Spleen (tissue), 11 donors: ENCODE data around the gene RSPRY1. TPM values are rescaled to one million over a fixed set of nuclear protein-coding genes. Genes with fewer than 3 reads are reported as not detected.

Experiments
- DNase-seq: peaks from one replicate; pipeline ENCODE4 v3.0.0-alpha.2; 2020
- H3K27ac ChIP-seq, 8 donors: fragments of 200-600 bp; sonication (generic) in 7 of 8; 1 replicate in 4 of 8; 2 replicates in 4 of 8; pipeline versions ENCODE4 v1.5.0 to v1.8.0; 2016 to 2021; ENCODE audit warnings: inconsistent platforms in 4 of 8, mild to moderate bottlenecking in 4 of 8, moderate library complexity in 1 of 8
- H3K27me3 ChIP-seq, 7 donors: fragments of 200-600 bp; sonication (generic) in 6 of 7; replicated peaks in 1 of 7; 1 replicate in 4 of 7; 2 replicates in 3 of 7; pipeline versions ENCODE4 v1.5.0 to v1.8.0; 2016 to 2021; ENCODE audit warnings: inconsistent platforms in 3 of 7, mild to moderate bottlenecking in 1 of 7
- H3K36me3 ChIP-seq, 6 donors: fragments of 200-600 bp; sonication (generic) in 5 of 6; 1 replicate in 4 of 6; 2 replicates in 2 of 6; pipeline versions ENCODE4 v1.5.0 to v1.8.0; 2016 to 2021; ENCODE audit warnings: inconsistent platforms in 2 of 6
- H3K4me1 ChIP-seq, 6 donors: fragments of 200-600 bp; sonication (generic) in 5 of 6; 1 replicate in 3 of 6; 2 replicates in 3 of 6; pipeline versions ENCODE4 v1.5.0 to v1.8.0; 2016 to 2021; ENCODE audit warnings: inconsistent platforms in 3 of 6
- H3K4me3 ChIP-seq, 8 donors: fragments of 200-600 bp; sonication (generic) in 7 of 8; 1 replicate in 4 of 8; 2 replicates in 4 of 8; pipeline versions ENCODE4 v1.5.0 to v1.8.0; 2016 to 2021; ENCODE audit warnings: inconsistent platforms in 4 of 8, mild to moderate bottlenecking in 4 of 8, moderate library complexity in 2 of 8
- H3K9me3 ChIP-seq, 8 donors: fragments of 200-600 bp; sonication (generic) in 7 of 8; 1 replicate in 4 of 8; 2 replicates in 4 of 8; pipeline versions ENCODE4 v1.5.0 to v1.8.0; 2016 to 2021; ENCODE audit warnings: inconsistent platforms in 4 of 8
- POLR2A ChIP-seq, 3 donors: fragments of 450-650 bp; IDR thresholded peaks; one replicate each; pipeline ENCODE4 v1.5.1; 2017; ENCODE audit warnings: antibody characterized with exemption in 3 of 3, mild to moderate bottlenecking in 1 of 3
- POLR2AphosphoS5 ChIP-seq, 3 donors: sonication (generic); formaldehyde crosslinking; IDR thresholded peaks; one replicate each; pipeline ENCODE4 v1.5.1; 2017; ENCODE audit warnings: antibody characterized with exemption in 3 of 3
- WGBS, 5 donors: extraction: QIAGEN DNeasy Blood & Tissue Kit in 3 of 5; methylation state at CpG; one replicate each; pipeline versions ENCODE4 v1.1.5 to v1.1.7; 2013 to 2018; 5-methylcytosine and 5-hydroxymethylcytosine counted together
- intact Hi-C: fragments of 100-400 bp; cut with DNase I; formaldehyde crosslinking; loops from one replicate; pipeline ENCODE4 v1.15.0; 2023; ENCODE audit warnings: low total_unique reads
- polyA plus RNA-seq, 3 donors: library from polyadenylated mRNA; stranded (reverse); fragments of 200-250 nt; gene quantifications; one replicate each; pipeline ENCODE4 v1.2.1, GENCODE V29; 2013
- total RNA-seq, 7 donors: library from RNA; depleted of rRNA in 3 of 7; stranded (reverse); fragments of >200 nt in 3 of 7; fragmentation: NEBNext Ultra II Directional in 4 of 7; extraction: Animal tissue kit (Norgen Biotek cat#: 25700) in 4 of 7; gene quantifications; one replicate each; pipeline versions ENCODE4 v1.1.0 to v1.2.1, GENCODE V29; 2016 to 2021
- TF ChIP-seq, protein P1 (sequence below), 11 experiments: fragments of 200-600 bp in 7 of 11; fragments of 450-650 bp in 4 of 11; sonication (generic) in 4 of 11; IDR thresholded peaks in 8 of 11; conservative IDR thresholded peaks in 3 of 11; 1 replicate in 7 of 11; 2 replicates in 4 of 11; pipeline versions ENCODE4 v1.4.0 to v1.8.0; 2016 to 2021; ENCODE audit warnings: antibody characterized with exemption in 11 of 11, inconsistent platforms in 4 of 11, mild to moderate bottlenecking in 1 of 11
- donor health status: healthy with polysubstance abuse.
- donor health status: DM: no; HTN: no; CAD: no; lungs with moderate emphysema.
- donor health status: DM: no; HTN: no; CAD: no.
- donor health status: Bipolar disorder and iron deficiency.
- donor health status: healthy.
- donor health status: DM: no; HTN: no; CAD: no.
- donor health status: DM: yes; HTN: yes; CAD: no.

The RSPRY1 gene
- total and polyA plus RNA-seq, 10 donors: 7.3 to 38.8 (median 29.4) TPM

DNA sequence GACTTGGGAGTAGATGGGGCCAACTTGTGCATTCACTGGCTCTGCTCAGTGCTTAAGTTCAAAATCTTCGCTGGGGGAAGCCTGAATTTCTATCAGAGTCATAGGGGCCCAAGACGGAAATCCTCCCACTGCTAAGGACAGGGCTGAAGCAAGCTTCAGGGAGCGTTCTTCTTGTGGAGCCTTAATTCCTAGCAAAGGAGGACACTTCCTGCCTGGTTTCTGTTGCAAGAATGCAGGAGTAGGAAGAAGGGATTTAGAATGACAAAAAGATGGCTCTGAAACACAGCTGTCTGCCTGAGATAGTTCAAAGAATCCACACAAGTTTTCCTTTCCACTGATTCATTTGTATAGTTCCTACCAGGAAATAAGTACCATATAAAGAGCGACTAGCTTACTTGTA lies 26.7 kb upstream of the RSPRY1 start:
- Histone ChIP-seq H3K27me3 (no peaks in the 10 kb centered on the region), H3K9me3 (no peaks in the 10 kb centered on the region), H3K36me3 (peaks cover 0 to 100% (median 52%) of the 10 kb centered on the region in 6 donors), H3K4me3 (no peak overlapping the region), H3K4me1 (peaks cover 0 to 49% (median 8%) of the 10 kb centered on the region in 6 donors), H3K27ac (peak overlapping the region in 2 of 8 donors; percentile 19 to 40)
- no peak for DNase-seq
- intact Hi-C loops: no loop called here
- TF ChIP-seq POLR2A (IDR thresholded peaks at IDR 0.05): no peak
- TF ChIP-seq, protein P1, sequence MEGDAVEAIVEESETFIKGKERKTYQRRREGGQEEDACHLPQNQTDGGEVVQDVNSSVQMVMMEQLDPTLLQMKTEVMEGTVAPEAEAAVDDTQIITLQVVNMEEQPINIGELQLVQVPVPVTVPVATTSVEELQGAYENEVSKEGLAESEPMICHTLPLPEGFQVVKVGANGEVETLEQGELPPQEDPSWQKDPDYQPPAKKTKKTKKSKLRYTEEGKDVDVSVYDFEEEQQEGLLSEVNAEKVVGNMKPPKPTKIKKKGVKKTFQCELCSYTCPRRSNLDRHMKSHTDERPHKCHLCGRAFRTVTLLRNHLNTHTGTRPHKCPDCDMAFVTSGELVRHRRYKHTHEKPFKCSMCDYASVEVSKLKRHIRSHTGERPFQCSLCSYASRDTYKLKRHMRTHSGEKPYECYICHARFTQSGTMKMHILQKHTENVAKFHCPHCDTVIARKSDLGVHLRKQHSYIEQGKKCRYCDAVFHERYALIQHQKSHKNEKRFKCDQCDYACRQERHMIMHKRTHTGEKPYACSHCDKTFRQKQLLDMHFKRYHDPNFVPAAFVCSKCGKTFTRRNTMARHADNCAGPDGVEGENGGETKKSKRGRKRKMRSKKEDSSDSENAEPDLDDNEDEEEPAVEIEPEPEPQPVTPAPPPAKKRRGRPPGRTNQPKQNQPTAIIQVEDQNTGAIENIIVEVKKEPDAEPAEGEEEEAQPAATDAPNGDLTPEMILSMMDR (IDR thresholded peaks at IDR 0.05 in 8 of 11, conservative IDR thresholded peaks at IDR 0.05 in 3 of 11): no peak
- TF ChIP-seq POLR2AphosphoS5 (IDR thresholded peaks at IDR 0.05): no peak
- 67 to 89% (median 78%) methylated on average over 4 of the region's 4 CpGs for WGBS, 5 donors

DNA sequence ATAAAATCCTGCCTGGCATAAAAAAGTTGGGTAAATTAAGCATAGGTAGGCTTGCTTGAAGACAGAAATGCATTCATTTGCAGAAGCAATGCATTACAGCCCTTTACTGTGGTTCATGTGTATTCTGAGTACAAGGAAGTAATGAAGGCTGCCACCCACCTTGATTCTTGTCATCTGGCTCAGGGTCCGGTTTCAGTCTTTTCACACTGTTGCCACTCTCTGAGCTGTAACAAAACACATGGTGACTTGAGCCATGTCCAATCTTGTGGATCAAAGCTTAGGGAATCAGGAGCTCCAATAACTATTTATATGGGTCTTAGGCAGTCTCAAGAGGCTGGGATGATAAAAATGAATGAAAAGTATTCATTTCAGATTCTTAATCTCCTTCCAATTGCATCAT lies 22.3 kb upstream of the RSPRY1 start:
- DNase-seq: no peak
- Histone ChIP-seq H3K9me3 (no peaks in the 10 kb centered on the region), H3K27me3 (no peaks in the 10 kb centered on the region), H3K4me1 (peaks cover 0 to 50% (median 28%) of the 10 kb centered on the region in 6 donors), H3K4me3 (no peak overlapping the region), H3K27ac (no peak overlapping the region), H3K36me3 (peaks cover 0 to 94% (median 54%) of the 10 kb centered on the region in 6 donors)
- TF ChIP-seq, protein P1 (IDR thresholded peaks at IDR 0.05 in 8 of 11, conservative IDR thresholded peaks at IDR 0.05 in 3 of 11): no peak
- TF ChIP-seq POLR2AphosphoS5 (IDR thresholded peaks at IDR 0.05) (no peak), POLR2A (IDR thresholded peaks at IDR 0.05) (no peak)
- WGBS, 5 donors: 55 to 91% (median 80%) methylated on average over 1 of the region's 1 CpG
- intact Hi-C loops: loop anchor here (10.0 kb wide), 1 partner anchor 79 kb away; no protein-coding TSS in a partner anchor

DNA sequence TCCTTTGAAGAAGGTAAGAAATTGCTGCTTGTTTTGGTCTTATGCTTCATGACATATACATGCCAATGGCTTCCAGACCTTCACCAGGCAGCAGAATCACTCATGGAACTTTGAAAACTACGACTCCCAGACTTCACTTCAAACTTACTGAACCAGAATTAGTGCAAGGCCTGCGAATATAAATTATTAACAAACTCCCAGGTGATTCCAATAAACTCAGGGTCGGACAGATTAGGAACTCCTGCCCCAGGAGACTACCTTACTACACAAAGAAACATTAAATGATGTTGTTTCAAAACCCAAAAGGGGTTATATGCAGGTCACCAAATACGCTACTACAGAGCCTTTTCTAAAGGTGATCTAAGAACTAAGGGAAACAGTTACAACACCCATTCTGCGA lies 20.6 kb upstream of the RSPRY1 start:
- TF ChIP-seq, protein P1 (IDR thresholded peaks at IDR 0.05 in 8 of 11, conservative IDR thresholded peaks at IDR 0.05 in 3 of 11): no peak
- TF ChIP-seq POLR2AphosphoS5 (IDR thresholded peaks at IDR 0.05) (no peak), POLR2A (IDR thresholded peaks at IDR 0.05) (no peak)
- no peak for DNase-seq
- H3K36me3 ChIP-seq: peaks cover 0 to 94% (median 65%) of the 10 kb centered on the region in 6 donors
- H3K4me1 ChIP-seq: peaks cover 0 to 39% (median 25%) of the 10 kb centered on the region in 6 donors
- no peaks in the 10 kb centered on the region for H3K9me3 ChIP-seq
- H3K27ac ChIP-seq: peak overlapping the region in 2 of 8 donors; percentile 38 to 79
- H3K27me3 ChIP-seq: no peaks in the 10 kb centered on the region
- no peak overlapping the region for H3K4me3 ChIP-seq
- WGBS, 5 donors: 80 to 95% (median 89%) methylated on average over 5 of the region's 5 CpGs
- intact Hi-C loops: loop anchor here (10.0 kb wide), 1 partner anchor 81 kb away; no protein-coding TSS in a partner anchor

DNA sequence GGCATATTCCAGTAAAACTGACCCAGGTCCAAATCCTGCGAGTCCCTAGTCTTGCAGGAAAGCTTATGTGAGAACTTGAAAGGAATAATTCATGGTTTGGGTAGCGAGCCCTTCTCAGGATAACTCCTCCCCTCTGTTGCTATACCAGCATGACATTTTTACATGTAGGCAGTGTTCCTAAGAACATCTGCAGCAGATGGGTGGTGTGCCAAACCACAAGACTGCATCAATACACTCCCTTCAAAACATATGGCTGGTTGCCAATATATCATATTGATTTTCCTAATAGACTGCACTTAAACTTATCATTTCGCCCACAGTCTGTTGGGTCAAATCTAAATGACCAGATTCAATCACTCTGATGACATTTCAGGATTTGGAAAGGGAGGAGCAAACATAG lies 20.2 kb upstream of the RSPRY1 start:
- WGBS, 5 donors: 68 to 89% (median 77%) methylated on average over 3 of the region's 3 CpGs
- no peak overlapping the region for H3K4me3 ChIP-seq
- H3K27ac ChIP-seq: peak overlapping the region in 4 of 8 donors; percentile 38 to 79 (median 72)
- no peak for TF ChIP-seq POLR2AphosphoS5 (IDR thresholded peaks at IDR 0.05)
- TF ChIP-seq, protein P1 (IDR thresholded peaks at IDR 0.05 in 8 of 11, conservative IDR thresholded peaks at IDR 0.05 in 3 of 11): no peak
- TF ChIP-seq POLR2A (IDR thresholded peaks at IDR 0.05): no peak
- peaks cover 0 to 94% (median 67%) of the 10 kb centered on the region in 6 donors for H3K36me3 ChIP-seq
- intact Hi-C loops: loop anchor here (10.0 kb wide), 1 partner anchor 81 kb away; no protein-coding TSS in a partner anchor
- no peaks in the 10 kb centered on the region for H3K9me3 ChIP-seq
- DNase-seq: no peak
- H3K27me3 ChIP-seq: no peaks in the 10 kb centered on the region
- peaks cover 0 to 35% (median 25%) of the 10 kb centered on the region in 6 donors for H3K4me1 ChIP-seq
